Endothelial cell (in vitro differentiated cells): Measurements from ENCODE around the gene RHBDL3. TPM values are rescaled to one million over a fixed set of nuclear protein-coding genes. Genes with fewer than 3 reads are reported as not detected.
"Not testable (repeated sequence)": the region's sequence is repeated elsewhere in the genome, so short reads cannot be mapped to it uniquely, and the experiment has no call there.

Source experiments
- DNase-seq: peaks from one replicate; pipeline ENCODE4 v3.0.0; 2021; ENCODE audit warnings: low spot score
- H3K27ac Mint-ChIP-seq: one replicate; pipeline ENCODE4 v1.8.0; 2021; ENCODE audit warnings: mixed read lengths, inconsistent platforms; ENCODE audit not compliant: unreplicated experiment
- H3K27me3 Mint-ChIP-seq: one replicate; pipeline ENCODE4 v1.8.0; 2021; ENCODE audit warnings: mild to moderate bottlenecking, moderate library complexity, mixed read lengths, inconsistent platforms; ENCODE audit not compliant: unreplicated experiment
- H3K36me3 Mint-ChIP-seq: one replicate; pipeline ENCODE4 v1.8.0; 2021; ENCODE audit warnings: mild to moderate bottlenecking, low read depth, mixed read lengths, inconsistent platforms; ENCODE audit not compliant: unreplicated experiment
- H3K4me1 Mint-ChIP-seq: one replicate; pipeline ENCODE4 v1.8.0; 2021; ENCODE audit warnings: mild to moderate bottlenecking, mixed read lengths, inconsistent platforms; ENCODE audit not compliant: unreplicated experiment
- H3K4me3 Mint-ChIP-seq: one replicate; pipeline ENCODE4 v1.8.0; 2021; ENCODE audit warnings: mild to moderate bottlenecking, mixed read lengths, inconsistent platforms; ENCODE audit not compliant: unreplicated experiment
- H3K9me3 Mint-ChIP-seq: one replicate; pipeline ENCODE4 v1.8.0; 2021; ENCODE audit warnings: mixed read lengths, inconsistent platforms; ENCODE audit not compliant: unreplicated experiment
- total RNA-seq: library from RNA; stranded (reverse); fragmentation: NEBNext Ultra II Directional; extraction: Animal tissue kit (Norgen Biotek cat#: 25700); gene quantifications from one replicate; pipeline ENCODE4 v1.2.1, GENCODE V29; 2021; ENCODE audit not compliant: unreplicated experiment
- TF ChIP-seq, protein P1 (sequence below): fragments of 200-600 bp; sonication (generic); IDR thresholded peaks from one replicate; pipeline ENCODE4 v1.5.0; 2021; ENCODE audit warnings: antibody characterized with exemption; ENCODE audit not compliant: unreplicated experiment

The RHBDL3 gene
- total RNA-seq, 1 donor from 2014 or later: 1.7 TPM

DNA sequence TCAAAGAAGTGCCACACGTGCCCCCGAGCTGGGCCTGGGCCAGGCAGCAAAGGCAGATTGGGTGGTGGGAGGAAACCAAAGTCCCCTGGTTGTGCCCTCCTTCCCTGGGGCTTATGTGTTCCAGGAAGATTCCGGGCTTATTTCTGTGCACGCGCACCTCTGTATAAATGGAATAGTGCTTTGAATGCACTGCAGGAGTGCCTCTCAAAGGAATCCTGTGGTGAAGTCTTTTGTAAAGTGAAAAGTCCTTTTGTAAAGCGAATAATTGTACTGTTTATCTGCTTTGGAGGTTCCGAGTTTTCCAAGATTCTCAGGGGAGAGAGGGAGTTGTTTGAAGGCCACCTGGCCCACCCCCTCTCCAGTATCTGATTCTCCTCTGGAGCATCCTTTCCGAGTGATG, 49.5 kb downstream of the RHBDL3 start:
- Mint-ChIP-seq H3K27ac (no peak overlapping the region), H3K4me1 (no peaks in the 10 kb centered on the region)

DNA sequence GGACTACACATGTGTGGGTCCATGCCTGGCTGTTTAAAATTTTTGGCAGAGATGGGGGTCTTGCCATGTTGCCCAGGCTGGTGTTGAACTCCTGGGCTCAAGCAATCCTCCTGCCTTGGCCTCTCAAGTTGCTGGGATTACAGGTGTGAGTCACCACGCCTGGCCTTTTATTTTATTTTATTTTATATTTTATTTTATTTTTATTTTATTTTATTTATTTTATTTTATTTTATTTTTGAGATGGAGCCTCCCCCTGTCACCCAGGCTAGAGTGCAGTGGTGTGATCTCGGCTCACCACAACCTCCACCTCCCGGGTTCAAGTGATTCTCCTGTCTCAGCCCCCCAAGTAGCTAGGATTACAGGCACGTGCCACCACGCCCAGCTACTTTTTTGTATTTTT, 51.0 kb downstream of the RHBDL3 start:
- not testable (repeated sequence) for DNase-seq, H3K9me3 Mint-ChIP-seq, H3K27me3 Mint-ChIP-seq, H3K4me3 Mint-ChIP-seq, H3K36me3 Mint-ChIP-seq, H3K4me1 Mint-ChIP-seq, H3K27ac Mint-ChIP-seq

More for the DNA sequence above, 49.5 kb downstream of the RHBDL3 start:
- TF ChIP-seq, protein P1, sequence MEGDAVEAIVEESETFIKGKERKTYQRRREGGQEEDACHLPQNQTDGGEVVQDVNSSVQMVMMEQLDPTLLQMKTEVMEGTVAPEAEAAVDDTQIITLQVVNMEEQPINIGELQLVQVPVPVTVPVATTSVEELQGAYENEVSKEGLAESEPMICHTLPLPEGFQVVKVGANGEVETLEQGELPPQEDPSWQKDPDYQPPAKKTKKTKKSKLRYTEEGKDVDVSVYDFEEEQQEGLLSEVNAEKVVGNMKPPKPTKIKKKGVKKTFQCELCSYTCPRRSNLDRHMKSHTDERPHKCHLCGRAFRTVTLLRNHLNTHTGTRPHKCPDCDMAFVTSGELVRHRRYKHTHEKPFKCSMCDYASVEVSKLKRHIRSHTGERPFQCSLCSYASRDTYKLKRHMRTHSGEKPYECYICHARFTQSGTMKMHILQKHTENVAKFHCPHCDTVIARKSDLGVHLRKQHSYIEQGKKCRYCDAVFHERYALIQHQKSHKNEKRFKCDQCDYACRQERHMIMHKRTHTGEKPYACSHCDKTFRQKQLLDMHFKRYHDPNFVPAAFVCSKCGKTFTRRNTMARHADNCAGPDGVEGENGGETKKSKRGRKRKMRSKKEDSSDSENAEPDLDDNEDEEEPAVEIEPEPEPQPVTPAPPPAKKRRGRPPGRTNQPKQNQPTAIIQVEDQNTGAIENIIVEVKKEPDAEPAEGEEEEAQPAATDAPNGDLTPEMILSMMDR: no peak
- DNase-seq: no peak
- Mint-ChIP-seq H3K27me3 (peaks cover 4% of the 10 kb centered on the region), H3K9me3 (no peaks in the 10 kb centered on the region), H3K36me3 (no peaks in the 10 kb centered on the region), H3K4me3 (no peak overlapping the region)

DNA sequence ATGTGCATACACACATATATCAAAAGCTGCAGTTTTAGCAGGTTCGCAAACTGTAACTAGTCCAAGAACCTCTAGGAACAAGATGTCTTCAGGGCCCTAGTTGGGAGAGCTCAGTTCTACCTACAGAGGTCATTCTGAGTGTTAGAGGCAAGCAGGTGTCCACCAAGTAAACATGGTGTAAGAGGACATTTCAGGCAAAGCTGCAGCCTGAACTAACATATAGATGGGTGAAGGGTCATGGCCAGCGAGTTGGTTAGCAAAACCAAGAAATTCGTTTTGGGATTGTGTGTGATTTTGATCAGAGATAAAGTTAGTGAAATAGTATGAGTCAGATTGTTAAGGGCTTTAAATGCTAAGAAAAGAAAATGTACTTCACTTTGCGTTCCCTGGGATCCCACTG, 51.7 kb downstream of the RHBDL3 start:
- no peak overlapping the region for H3K27ac Mint-ChIP-seq
- no peaks in the 10 kb centered on the region for H3K9me3 Mint-ChIP-seq
- no peak for DNase-seq
- TF ChIP-seq, protein P1: no peak
- H3K27me3 Mint-ChIP-seq: peaks cover 4% of the 10 kb centered on the region
- no peak overlapping the region for H3K4me3 Mint-ChIP-seq
- H3K36me3 Mint-ChIP-seq: no peaks in the 10 kb centered on the region
- no peaks in the 10 kb centered on the region for H3K4me1 Mint-ChIP-seq

DNA sequence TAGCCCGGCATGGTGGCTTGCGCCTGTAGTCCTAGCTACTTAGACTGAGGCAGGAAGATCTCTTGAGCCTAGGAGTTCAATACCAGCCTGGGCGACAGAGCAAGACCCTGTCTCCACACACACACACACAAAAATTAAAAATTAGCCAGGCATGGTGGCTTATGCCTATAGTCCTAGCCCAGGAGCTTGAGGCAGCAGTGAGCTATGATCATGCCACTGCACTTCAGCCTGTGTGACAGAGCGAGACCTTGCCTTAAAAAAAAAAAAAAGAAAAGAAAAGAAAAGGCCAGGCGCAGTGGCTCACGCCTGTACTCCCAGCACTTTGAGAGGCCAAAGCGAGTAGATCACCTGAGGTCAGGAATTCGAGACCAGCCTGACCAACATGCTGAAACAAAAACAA, 52.4 kb downstream of the RHBDL3 start:
- Mint-ChIP-seq H3K9me3 (no peaks in the 10 kb centered on the region), H3K27ac (no peak overlapping the region), H3K4me1 (no peaks in the 10 kb centered on the region), H3K36me3 (no peaks in the 10 kb centered on the region), H3K27me3 (peaks cover 5% of the 10 kb centered on the region), H3K4me3 (no peak overlapping the region)
- TF ChIP-seq, protein P1: no peak
- DNase-seq: no peak

DNA sequence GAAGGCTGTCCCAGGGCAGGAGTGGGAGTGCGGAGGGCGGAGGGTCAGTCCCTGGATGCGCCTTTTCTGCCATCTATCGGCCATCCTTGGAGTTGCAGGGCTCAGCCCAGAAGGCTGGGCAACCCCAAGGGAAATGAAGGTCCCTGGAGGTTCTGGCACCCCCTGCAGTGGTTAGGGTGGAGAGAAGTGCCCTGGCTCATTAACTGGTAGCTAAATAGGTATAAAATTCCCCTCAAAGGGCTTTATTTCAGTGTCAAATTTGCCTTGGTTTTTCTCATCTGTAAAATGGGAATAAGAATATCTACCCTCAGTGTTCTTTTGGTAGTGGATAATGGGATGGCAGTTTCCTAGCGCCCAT, 53.9 kb downstream of the RHBDL3 start:
- Mint-ChIP-seq H3K27me3 (peaks cover 5% of the 10 kb centered on the region), H3K36me3 (no peaks in the 10 kb centered on the region), H3K9me3 (no peaks in the 10 kb centered on the region), H3K4me3 (no peak overlapping the region), H3K27ac (no peak overlapping the region), H3K4me1 (no peaks in the 10 kb centered on the region)
- peak; percentile 85 for DNase-seq
- TF ChIP-seq, protein P1: peak; percentile 94

DNA sequence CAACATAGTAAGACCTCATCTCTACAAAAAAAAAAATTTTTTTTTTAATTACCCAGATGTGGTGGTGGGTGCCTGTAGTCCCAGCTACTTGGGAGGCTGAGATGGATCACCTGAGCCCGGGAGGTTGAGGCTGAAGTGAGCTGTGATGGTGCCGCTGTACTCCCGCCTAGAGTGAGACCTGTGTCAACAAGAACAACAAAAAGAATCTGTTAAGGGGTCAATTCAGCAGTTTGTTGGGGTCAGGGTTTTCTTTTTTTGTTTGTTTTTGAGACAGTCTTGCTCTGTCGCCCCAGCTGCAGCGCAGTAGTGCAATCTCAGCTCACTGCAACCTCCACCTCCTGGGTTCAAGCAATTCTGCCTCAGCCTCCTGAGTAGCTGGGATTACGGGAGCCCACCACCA, 54.4 kb downstream of the RHBDL3 start:
- not testable (repeated sequence) for DNase-seq

More for the DNA sequence above, 54.4 kb downstream of the RHBDL3 start:
- not testable (repeated sequence) for H3K4me3 Mint-ChIP-seq, H3K4me1 Mint-ChIP-seq, H3K9me3 Mint-ChIP-seq, H3K36me3 Mint-ChIP-seq, H3K27me3 Mint-ChIP-seq, H3K27ac Mint-ChIP-seq
